H9 (cell line): ENCODE results near the gene MTA3. TPM values are rescaled to one million over a fixed set of nuclear protein-coding genes. Genes with fewer than 3 reads are reported as not detected.
A peak's percentile ranks its signal among the peaks of the same experiment; 100 is the strongest.

ENCODE experiments used
- DNase-seq: peaks from one replicate; pipeline ENCODE4 v3.0.0-alpha.2; 2017
- H2AFZ ChIP-seq: one replicate; pipeline ENCODE4 v1.6.1; 2013; ENCODE audit warnings: mild to moderate bottlenecking, low read length, control low read depth, moderate library complexity
- H2AK5ac ChIP-seq: 2 replicates; pipeline ENCODE4 v1.6.1; 2013; ENCODE audit warnings: low read length, control low read depth, mixed read lengths; ENCODE audit not compliant: insufficient read length
- H2BK120ac ChIP-seq: one replicate; pipeline ENCODE4 v1.6.1; 2013; ENCODE audit warnings: low read depth, mild to moderate bottlenecking, low read length, control low read depth, inconsistent platforms; ENCODE audit not compliant: poor library complexity, severe bottlenecking
- H2BK12ac ChIP-seq: 2 replicates; pipeline ENCODE4 v1.6.1; 2013; ENCODE audit warnings: low read length, control low read depth, mixed read lengths, low read depth; ENCODE audit not compliant: insufficient read length
- H2BK15ac ChIP-seq: 2 replicates; pipeline ENCODE4 v1.6.1; 2013; ENCODE audit warnings: low read depth, low read length, control low read depth
- H2BK20ac ChIP-seq: one replicate; pipeline ENCODE4 v1.6.1; 2013; ENCODE audit warnings: low read depth, mild to moderate bottlenecking, low read length, control low read depth, inconsistent platforms; ENCODE audit not compliant: poor library complexity, severe bottlenecking
- H2BK5ac ChIP-seq: 2 replicates; pipeline ENCODE4 v1.6.1; 2013; ENCODE audit warnings: low read length, control low read depth, mixed read lengths; ENCODE audit not compliant: insufficient read length
- H3K14ac ChIP-seq: 2 replicates; pipeline ENCODE4 v1.6.1; 2013; ENCODE audit warnings: low read length, control low read depth; ENCODE audit not compliant: insufficient read depth
- H3K18ac ChIP-seq: 2 replicates; pipeline ENCODE4 v1.6.1; 2013; ENCODE audit warnings: low read depth, mild to moderate bottlenecking, mixed read lengths, low read length, control low read depth; ENCODE audit not compliant: insufficient read length
- H3K23ac ChIP-seq: 2 replicates; pipeline ENCODE4 v1.6.1; 2013; ENCODE audit warnings: low read length, control low read depth, mixed read lengths, low read depth; ENCODE audit not compliant: insufficient read length
- H3K23me2 ChIP-seq: 2 replicates; pipeline ENCODE4 v1.6.1; 2013; ENCODE audit warnings: low read depth, mild to moderate bottlenecking, mixed read lengths, low read length, control low read depth; ENCODE audit not compliant: insufficient read length, poor library complexity, severe bottlenecking
- H3K27ac ChIP-seq: 2 replicates; pipeline ENCODE4 v1.5.1; 2013; ENCODE audit warnings: low read length, control low read depth, mixed read lengths, low read depth; ENCODE audit not compliant: insufficient read length
- H3K27me3 ChIP-seq: 2 replicates; pipeline ENCODE4 v1.6.1; 2013; ENCODE audit warnings: low read length, control low read depth, inconsistent platforms; ENCODE audit not compliant: insufficient read depth
- H3K4ac ChIP-seq: 2 replicates; pipeline ENCODE4 v1.6.1; 2013; ENCODE audit warnings: low read depth, mild to moderate bottlenecking, control low read depth, inconsistent platforms, low read length, moderate library complexity
- H3K4me1 ChIP-seq: 2 replicates; pipeline ENCODE4 v1.6.1; 2013; ENCODE audit warnings: low read length, control low read depth, inconsistent platforms; ENCODE audit not compliant: insufficient read depth
- H3K4me2 ChIP-seq: 2 replicates; pipeline ENCODE4 v1.6.1; 2013; ENCODE audit warnings: low read length, control low read depth, mixed read lengths; ENCODE audit not compliant: insufficient read length, insufficient read depth
- H3K56ac ChIP-seq: 2 replicates; pipeline ENCODE4 v1.6.1; 2013; ENCODE audit warnings: low read depth, mild to moderate bottlenecking, mixed read lengths, low read length, control low read depth; ENCODE audit not compliant: insufficient read length
- H3K79me1 ChIP-seq: 2 replicates; pipeline ENCODE4 v1.6.1; 2013; ENCODE audit warnings: low read depth, mild to moderate bottlenecking, moderate library complexity, low read length, control low read depth, inconsistent platforms; ENCODE audit not compliant: insufficient read depth, poor library complexity, severe bottlenecking
- H3K79me2 ChIP-seq: 2 replicates; pipeline ENCODE4 v1.6.1; 2013; ENCODE audit warnings: low read length, control low read depth, inconsistent platforms; ENCODE audit not compliant: insufficient read depth
- H3K9ac ChIP-seq: 2 replicates; pipeline ENCODE4 v1.6.1; 2013; ENCODE audit warnings: low read length, control low read depth, mixed read lengths; ENCODE audit not compliant: insufficient read length; ENCODE audit errors: extremely low read depth
- H3K9me3 ChIP-seq: one replicate; pipeline ENCODE4 v1.6.1; 2013; ENCODE audit warnings: low read depth, low read length, inconsistent platforms; ENCODE audit not compliant: control insufficient read depth
- H3T11ph ChIP-seq: one replicate; pipeline ENCODE4 v1.6.1; 2013; ENCODE audit warnings: mild to moderate bottlenecking, low read length, control low read depth, inconsistent platforms
- H4K20me1 ChIP-seq: one replicate; pipeline ENCODE4 v1.6.1; 2013; ENCODE audit not compliant: control insufficient read depth, insufficient read length, insufficient read depth
- H4K5ac ChIP-seq: 2 replicates; pipeline ENCODE4 v1.6.1; 2013; ENCODE audit warnings: low read depth, mild to moderate bottlenecking, mixed read lengths, low read length, control low read depth; ENCODE audit not compliant: insufficient read length
- H4K8ac ChIP-seq: replicated peaks from 2 replicates; pipeline ENCODE4 v1.6.1; 2013; ENCODE audit warnings: low read length, control low read depth, mixed read lengths, low read depth; ENCODE audit not compliant: insufficient read length
- H4K91ac ChIP-seq: 2 replicates; pipeline ENCODE4 v1.6.1; 2013; ENCODE audit warnings: low read depth, mild to moderate bottlenecking, moderate library complexity, mixed read lengths, low read length, control low read depth; ENCODE audit not compliant: insufficient read length
- H3K27ac Mint-ChIP-seq, 3 experiments: 2 replicates in 2 of 3; 3 replicates in 1 of 3; pipeline ENCODE4 v1.8.0; 2020 to 2021; ENCODE audit warnings: mixed read lengths in 3 of 3, mild to moderate bottlenecking in 1 of 3, moderate library complexity in 1 of 3
- H3K27me3 Mint-ChIP-seq: 2 replicates; pipeline ENCODE4 v1.8.0; 2021; ENCODE audit warnings: low read depth, mild to moderate bottlenecking, moderate library complexity, mixed read lengths
- H3K36me3 Mint-ChIP-seq, 3 experiments: 2 replicates in 2 of 3; 3 replicates in 1 of 3; pipeline ENCODE4 v1.8.0; 2020 to 2021; ENCODE audit warnings: low read depth in 3 of 3, mixed read lengths in 3 of 3; ENCODE audit not compliant: insufficient read depth in 1 of 3
- H3K4me1 Mint-ChIP-seq, 2 experiments: 2 replicates each; pipeline ENCODE4 v1.8.0; 2020; ENCODE audit warnings: mixed read lengths in 2 of 2
- H3K4me3 Mint-ChIP-seq, 2 experiments: 2 replicates in 1 of 2; 3 replicates in 1 of 2; pipeline ENCODE4 v1.8.0; 2020 to 2021; ENCODE audit warnings: mild to moderate bottlenecking in 2 of 2, mixed read lengths in 2 of 2, moderate library complexity in 1 of 2
- H3K9me3 Mint-ChIP-seq, 2 experiments: 2 replicates in 1 of 2; 3 replicates in 1 of 2; pipeline ENCODE4 v1.8.0; 2020; ENCODE audit warnings: mild to moderate bottlenecking in 2 of 2, mixed read lengths in 2 of 2, moderate library complexity in 1 of 2
- CTCF ChIP-seq: fragments of 200-600 bp; sonication (generic); conservative IDR thresholded peaks from 3 replicates; pipeline ENCODE4 v1.8.0; 2021; ENCODE audit warnings: antibody characterized with exemption, mild to moderate bottlenecking
- WGBS: extraction: QIAGEN DNeasy Blood & Tissue Kit; methylation state at CpG from one replicate; pipeline ENCODE4 v1.1.7; 2013; ENCODE audit warnings: missing lambda C conversion rate, low lambda C conversion rate, mixed read lengths; ENCODE audit not compliant: insufficient read length; ENCODE audit errors: extremely low coverage; 5-methylcytosine and 5-hydroxymethylcytosine counted together
- total RNA-seq: library from RNA; stranded (reverse); gene quantifications from 2 replicates; pipeline ENCODE4 v1.2.1, GENCODE V29; 2021

The MTA3 gene
- total RNA-seq, 1 experiment from 2014 or later: 253 TPM

GRCh38 chr2:42618116-42618515 is 49.7 kb downstream of the MTA3 start:
- H3K27ac Mint-ChIP-seq: peak overlapping the region in 1 of 3 experiments; percentile 16; a peak in 1 of 7 replicates
- H3K79me2 ChIP-seq: peaks cover 2% of the 10 kb centered on the region; the same call in 1 of the 2 replicates

More at GRCh38 chr2:42618116-42618515, 49.7 kb downstream of the MTA3 start:
- Histone ChIP-seq H4K20me1 (no peaks in the 10 kb centered on the region), H3K27me3 (no peaks in the 10 kb centered on the region), H3K9me3 (no peaks in the 10 kb centered on the region), H3K14ac (no peak overlapping the region), H3K23ac (no peak overlapping the region), H2BK5ac (no peak overlapping the region), H3K79me1 (peaks cover 2% of the 10 kb centered on the region), H3K4me1 (0 out of 2 replicates have a peak, but pooled peaks cover 2% of the 10 kb centered on the region), H4K8ac (no peak overlapping the region), H3K27ac (no peak overlapping the region), H2BK12ac (no peak overlapping the region), H3K56ac (no peak overlapping the region), H2BK20ac (no peak overlapping the region), H3K4me2 (no peak overlapping the region), H4K5ac (no peak overlapping the region), H2AFZ (no peak overlapping the region), H4K91ac (no peak overlapping the region), H3K18ac (no peak overlapping the region), H3T11ph (no peak overlapping the region), H2AK5ac (no peak overlapping the region), H2BK15ac (no peak overlapping the region), H3K4ac (no peak overlapping the region), H3K9ac (no peak overlapping the region), H2BK120ac (no peak overlapping the region), H3K23me2 (no peaks in the 10 kb centered on the region)
- H3K36me3 Mint-ChIP-seq: peaks cover 57 to 93% (median 83%) of the 10 kb centered on the region in 3 experiments
- TF ChIP-seq CTCF: no peak
- no peak overlapping the region for H3K4me3 Mint-ChIP-seq
- DNase-seq: no peak
- no peaks in the 10 kb centered on the region for H3K27me3 Mint-ChIP-seq
- no CpG with 5 or more reads among the region's 5 CpGs for WGBS
- peaks cover 6 to 7% of the 10 kb centered on the region in 2 experiments for H3K4me1 Mint-ChIP-seq
- peaks cover 2 to 11% of the 10 kb centered on the region in 2 experiments; a peak in 3 of 5 replicates for H3K9me3 Mint-ChIP-seq
